Activated T-helper 9 cell treated with anti-CD3 and anti-CD28 coated beads, Interleukin-2, amount 50 U/mL, for 16 hours (primary cell): ENCODE results near the gene PRKCQ.

Experiments
- DNase-seq: peaks from one replicate; pipeline ENCODE4 v3.0.0-alpha.2; 2020; ENCODE audit warnings: low read depth

The PRKCQ gene

DNA sequence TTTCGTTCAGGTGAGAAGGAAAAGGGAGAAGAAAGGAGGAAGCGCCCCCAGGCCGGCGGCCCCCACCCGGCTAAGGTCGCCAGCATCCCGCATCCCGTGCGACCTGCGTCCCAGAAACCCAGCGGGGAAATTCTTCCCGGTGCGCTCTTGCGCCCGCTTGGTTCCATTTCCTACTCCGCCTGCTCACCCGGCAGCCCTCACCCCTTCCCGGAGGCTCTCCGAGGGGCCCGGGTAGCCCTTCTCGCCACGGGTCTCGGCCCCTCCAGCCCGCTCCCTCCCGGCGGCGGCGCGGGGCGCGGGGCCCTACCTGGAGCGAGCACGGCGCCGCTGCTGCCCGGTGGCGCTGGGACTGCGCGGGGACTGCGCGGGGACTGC is at the start of gene PRKCQ:
Gene PRKCQ, minus strand, starts transcription at position 373 of the 375 bp plus-strand sequence. CDS start 65,141 bp downstream, outside the sequence.
- no peak for DNase-seq

GRCh38 chr10:6625428-6625827 is 45.4 kb upstream of the PRKCQ start:
- DNase-seq = no peak

GRCh38 chr10:6624392-6624791 is 44.3 kb upstream of the PRKCQ start:
- no peak for DNase-seq

DNA sequence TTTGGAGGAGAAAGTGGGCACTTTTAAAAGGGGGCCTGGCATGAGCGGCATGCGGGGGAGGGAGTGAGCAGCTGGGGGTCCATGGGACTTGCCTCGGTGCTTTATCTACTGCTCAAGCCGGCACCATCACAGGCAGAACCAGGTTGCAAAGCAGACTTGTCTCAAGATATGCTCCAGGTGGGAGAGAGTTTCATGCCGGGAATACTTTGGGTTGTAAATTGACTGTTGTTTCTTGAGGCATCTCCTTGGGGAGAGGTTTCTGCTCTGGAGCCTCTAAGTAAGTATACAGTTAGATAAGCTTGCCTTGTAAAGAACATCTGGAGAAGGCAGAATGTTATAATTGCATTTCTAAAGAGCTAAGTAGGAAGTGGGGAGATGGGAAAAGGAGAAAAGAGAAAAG is 42.8 kb upstream of the PRKCQ start:
- no peak for DNase-seq

- no peak for DNase-seq
Observed at GRCh38 chr10:6621536-6621935, 41.5 kb upstream of the PRKCQ start.

GRCh38 chr10:6619660-6620059 is 39.6 kb upstream of the PRKCQ start:
- no peak for DNase-seq

GRCh38 chr10:6618340-6618739 is 38.3 kb upstream of the PRKCQ start:
- DNase-seq = no peak

DNA sequence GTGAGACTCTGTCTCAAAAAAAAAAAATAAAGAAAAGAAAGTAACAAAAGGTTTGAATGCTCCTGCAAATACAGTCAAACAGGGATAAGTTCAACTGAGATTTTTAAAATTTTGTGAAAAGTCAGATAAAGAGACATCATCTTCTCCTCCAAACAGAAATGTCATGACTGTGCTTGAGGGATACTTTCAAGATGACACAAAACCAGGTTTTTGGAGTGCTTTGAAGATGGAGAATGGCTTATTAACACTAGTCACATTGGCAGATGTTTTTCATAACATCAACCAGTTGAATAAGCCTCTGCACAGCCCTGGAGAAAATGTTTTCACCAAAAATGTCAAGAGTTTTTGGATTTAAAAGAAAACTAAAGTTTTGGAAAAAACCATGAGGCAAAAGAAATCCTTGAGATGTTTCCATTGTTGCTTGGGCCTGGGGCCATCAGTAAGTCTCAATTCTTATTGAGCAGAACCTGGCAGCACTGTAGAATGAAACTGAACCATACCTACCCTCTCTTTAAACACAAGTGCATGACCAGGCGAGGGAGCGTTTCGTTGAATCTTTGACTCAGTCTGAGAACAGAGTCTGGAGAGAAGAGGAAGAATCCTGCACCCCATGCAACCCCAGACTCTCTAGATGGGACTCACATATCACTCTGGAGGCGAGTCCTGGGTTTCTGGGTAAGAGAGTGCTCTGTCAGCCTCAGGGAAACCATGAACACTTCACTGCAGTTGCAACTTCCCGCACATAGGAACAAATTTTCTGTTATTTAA is 37.4 kb upstream of the PRKCQ start:
- DNase-seq = no peak

GRCh38 chr10:6615971-6616370 is 35.9 kb upstream of the PRKCQ start:
- no peak for DNase-seq

DNA sequence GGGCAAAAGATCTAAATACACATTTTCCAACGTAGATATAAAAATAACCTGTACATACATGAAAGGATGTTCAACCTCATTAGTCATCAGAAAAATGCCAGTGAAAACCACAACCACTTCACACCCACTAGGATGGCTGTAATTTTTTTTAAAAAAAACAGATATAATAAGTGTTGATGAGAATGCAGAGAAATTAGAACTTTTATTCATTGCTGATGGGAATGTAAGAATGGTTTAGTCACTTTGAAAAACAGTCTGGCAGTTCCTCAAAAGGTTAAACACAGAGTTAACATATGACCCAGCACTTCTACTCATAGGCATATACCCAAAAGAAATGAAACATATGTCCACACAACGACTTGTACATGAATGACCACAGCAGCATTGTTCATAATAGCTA is 32.3 kb upstream of the PRKCQ start:
- no peak for DNase-seq

DNA sequence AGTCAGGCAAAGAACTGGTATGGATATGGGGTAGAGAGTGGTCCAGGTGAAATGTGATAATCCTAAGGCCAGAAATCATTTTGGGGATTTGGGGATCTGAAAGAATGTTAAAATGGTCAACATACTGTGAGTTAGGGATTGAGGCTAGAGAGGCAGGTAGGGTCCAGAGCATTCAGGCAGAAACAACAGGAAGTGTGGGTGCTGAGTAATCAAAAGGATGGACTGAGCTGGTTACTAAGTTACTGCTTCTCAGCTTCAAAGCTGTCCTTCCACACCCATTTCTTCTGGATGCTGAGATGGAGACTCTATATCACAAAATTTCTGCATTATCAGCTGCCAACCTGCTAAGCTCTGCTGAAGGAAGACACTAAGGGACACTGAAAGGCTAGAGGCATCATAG is 30.6 kb upstream of the PRKCQ start:
- no peak for DNase-seq

GRCh38 chr10:6609625-6610024 is 29.5 kb upstream of the PRKCQ start:
- no peak for DNase-seq

DNA sequence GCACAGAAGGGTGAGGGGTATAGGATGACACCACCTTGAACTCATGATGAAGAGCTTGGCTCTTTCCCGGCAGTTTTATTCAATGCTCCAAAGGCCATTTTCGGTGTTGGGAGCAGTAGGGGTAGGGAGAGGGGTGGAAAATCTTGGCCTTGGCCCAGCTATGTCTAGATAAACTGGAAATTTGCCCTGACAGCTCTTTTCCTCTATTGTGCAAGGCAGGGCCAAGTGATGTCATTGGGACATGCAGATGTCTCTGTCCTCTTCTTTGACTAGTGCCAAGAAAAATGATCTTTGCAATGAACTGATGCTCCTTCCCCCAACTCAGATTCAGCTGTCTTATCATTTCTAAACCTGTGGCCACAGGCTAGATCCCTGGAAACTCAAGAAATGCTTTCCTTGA is 27.7 kb upstream of the PRKCQ start:
- no peak for DNase-seq

DNA sequence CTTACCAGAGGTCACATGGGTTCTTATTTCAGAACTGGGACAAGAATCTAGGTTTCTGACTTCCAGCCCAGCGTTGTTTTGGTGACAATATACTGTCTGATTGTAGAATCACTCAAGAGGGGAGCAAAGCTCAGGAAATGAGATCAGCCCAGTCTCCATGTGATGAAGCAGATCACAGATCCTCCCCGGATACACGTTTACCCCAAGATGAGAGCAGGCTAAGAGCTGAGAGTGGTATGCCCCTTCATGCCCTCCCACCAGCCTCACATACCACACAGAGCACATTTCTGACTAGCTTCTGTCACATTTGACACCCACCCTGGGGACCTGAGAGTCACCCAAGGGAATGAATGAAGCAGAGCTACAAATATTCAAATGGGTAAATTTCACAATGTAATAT is 27.1 kb upstream of the PRKCQ start:
- DNase-seq = no peak

DNA sequence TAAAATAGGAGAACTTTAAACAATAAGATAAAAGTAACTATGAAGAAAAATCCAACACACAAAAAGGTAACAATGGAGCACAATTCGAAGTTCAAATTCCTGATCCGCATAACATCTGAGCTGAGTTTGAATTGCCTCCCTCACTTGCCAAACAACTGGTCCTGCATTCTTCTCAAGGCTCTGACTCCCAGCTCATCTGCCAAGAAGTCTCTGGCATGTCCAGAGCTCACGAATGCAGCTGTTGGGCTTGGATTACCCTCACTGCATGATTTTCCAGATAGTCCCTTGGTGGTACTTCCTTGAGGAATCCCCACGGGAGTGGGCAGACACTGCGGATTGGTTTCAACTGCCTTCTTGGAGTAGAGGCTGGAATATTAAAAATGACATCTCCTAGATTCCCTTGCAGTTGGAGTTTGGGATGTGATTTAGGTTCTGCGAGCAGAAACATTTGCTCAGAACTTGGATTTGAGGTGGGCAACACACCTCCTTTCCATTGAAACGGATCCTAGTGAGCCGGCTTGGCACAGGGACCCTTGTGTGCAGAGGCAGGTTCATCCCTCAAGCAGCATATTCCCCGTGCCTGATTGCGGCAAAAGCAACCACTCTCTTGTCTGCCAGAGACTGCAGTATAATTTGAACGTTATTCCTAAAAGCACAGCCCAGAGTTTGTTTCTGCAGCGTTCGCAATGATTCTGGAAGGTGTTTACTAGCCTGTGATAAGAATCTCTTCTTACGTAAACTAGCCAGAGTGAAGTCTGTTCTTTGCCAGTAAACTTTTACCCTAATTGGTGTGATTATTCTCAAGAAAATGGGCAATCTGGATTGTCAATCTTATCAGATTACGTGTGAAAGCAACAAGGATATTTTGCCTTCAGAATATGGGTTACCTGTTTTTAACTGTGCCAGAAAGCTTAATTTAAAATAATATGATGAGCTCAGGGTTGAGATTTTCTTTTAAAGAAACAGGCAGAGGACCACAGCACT is 23.4 kb upstream of the PRKCQ start:
- no peak for DNase-seq

- no peak for DNase-seq
Observed at GRCh38 chr10:6602700-6603084, 22.6 kb upstream of the PRKCQ start.

GRCh38 chr10:6602026-6602699 is 22.1 kb upstream of the PRKCQ start:
- DNase-seq = no peak

GRCh38 chr10:6601246-6601805 is 21.2 kb upstream of the PRKCQ start:
- no peak for DNase-seq

DNA sequence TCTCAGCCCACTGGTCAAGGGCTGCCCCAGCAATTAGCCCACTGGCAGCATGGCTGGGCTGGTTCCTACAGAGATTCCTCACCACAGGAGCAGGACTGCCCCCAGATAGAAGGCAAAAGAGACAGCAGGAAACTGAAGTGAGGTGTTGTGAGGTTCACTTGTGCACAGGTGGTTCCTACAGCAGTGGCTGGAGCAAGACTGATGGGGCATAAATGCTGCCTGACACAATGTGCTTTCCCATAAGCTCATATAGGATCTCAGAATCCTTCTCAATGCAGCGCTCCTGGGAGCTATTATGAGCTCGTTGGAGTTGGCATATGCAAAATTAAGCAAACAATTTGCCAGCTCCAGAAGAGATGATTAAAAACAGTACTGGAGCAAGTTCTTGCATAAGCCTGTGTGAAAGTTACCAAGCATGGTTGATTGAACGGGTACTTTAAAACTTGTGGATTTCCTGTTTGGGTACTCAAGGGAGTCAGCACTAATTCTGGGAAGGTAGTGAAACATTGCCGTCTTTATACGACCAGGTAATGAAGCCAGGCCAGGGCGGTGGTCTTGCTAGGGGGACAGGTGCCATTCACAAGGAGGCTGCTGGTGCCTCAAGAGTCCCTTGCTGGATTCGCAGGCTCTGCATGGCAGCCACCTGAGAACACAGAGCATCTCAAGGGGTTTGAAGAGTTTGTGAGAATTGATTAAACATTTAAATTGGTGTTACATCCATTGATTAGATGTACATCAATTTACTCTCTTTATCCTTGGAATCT is 20.3 kb upstream of the PRKCQ start:
- no peak for DNase-seq

- DNase-seq = no peak
Observed at GRCh38 chr10:6598679-6599078, 18.6 kb upstream of the PRKCQ start.

GRCh38 chr10:6597478-6597877 is 17.4 kb upstream of the PRKCQ start:
- DNase-seq = no peak

DNA sequence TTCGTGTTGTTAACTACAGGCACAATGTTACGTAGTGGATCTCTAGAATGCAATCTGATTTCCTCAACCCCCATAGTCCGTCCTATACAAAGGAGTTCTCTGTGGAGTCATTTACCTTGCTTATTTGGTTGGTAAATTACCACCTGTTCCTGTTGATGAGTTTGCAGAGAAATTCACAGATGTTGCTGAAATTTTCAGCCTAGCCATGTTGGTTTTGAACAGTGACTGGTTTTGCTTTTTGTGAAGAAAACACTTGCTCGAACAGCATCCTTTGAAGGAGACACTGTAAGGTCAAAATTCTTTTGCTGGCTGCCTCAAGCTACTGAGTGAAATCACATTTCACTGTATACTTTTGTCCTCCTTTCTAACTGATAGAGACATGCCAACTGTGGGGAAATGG is 15.4 kb upstream of the PRKCQ start:
- DNase-seq = no peak
